Neural cell (in vitro differentiated cells): ENCODE measurements around the gene GGN. TPM values are rescaled to one million over a fixed set of nuclear protein-coding genes. Genes with fewer than 3 reads are reported as not detected.

Source experiments
- H2AFZ ChIP-seq: fragments of 200-600, 300-800 bp; sonication (generic), shearing (Covaris generic); 2 replicates; pipeline ENCODE4 v1.6.0; 2014; ENCODE audit warnings: low read depth, mild to moderate bottlenecking, antibody characterized with exemption, low read length, moderate library complexity
- H3F3A ChIP-seq: fragments of 200-600 bp; shearing (Covaris generic); 2 replicates; pipeline ENCODE4 v1.6.1; 2016; ENCODE audit warnings: mild to moderate bottlenecking, moderate library complexity, mixed read lengths, antibody characterized with exemption, low read length; ENCODE audit not compliant: insufficient read depth, poor library complexity, severe bottlenecking
- H3K27ac ChIP-seq: fragments of 200-600, 300-800 bp; sonication (generic), shearing (Covaris generic); 2 replicates; pipeline ENCODE4 v1.5.1; 2014; ENCODE audit warnings: mild to moderate bottlenecking, low read length, moderate library complexity
- H3K27me3 ChIP-seq: fragments of 300-800, 200-600 bp; sonication (generic), shearing (Covaris generic); 2 replicates; pipeline ENCODE4 v1.6.0; 2014; ENCODE audit warnings: mild to moderate bottlenecking, low read depth, low read length, moderate library complexity; ENCODE audit not compliant: insufficient read depth
- H3K36me3 ChIP-seq: fragments of 300-800, 200-600 bp; sonication (generic), shearing (Covaris generic); 2 replicates; pipeline ENCODE4 v1.5.1; 2014; ENCODE audit warnings: mild to moderate bottlenecking, antibody characterized with exemption, low read length, moderate library complexity; ENCODE audit not compliant: insufficient read depth
- H3K4me2 ChIP-seq: fragments of 300-800, 200-600 bp; sonication (generic), shearing (Covaris generic); 2 replicates; pipeline ENCODE4 v1.6.0; 2014; ENCODE audit warnings: mild to moderate bottlenecking, low read length
- H3K4me3 ChIP-seq: fragments of 300-800, 200-600 bp; sonication (generic), shearing (Covaris generic); 2 replicates; pipeline ENCODE4 v1.5.1; 2014; ENCODE audit warnings: mild to moderate bottlenecking, low read length, moderate library complexity
- H3K79me2 ChIP-seq: fragments of 200-600 bp; shearing (Covaris generic); replicated peaks from 2 replicates; pipeline ENCODE4 v1.6.0; 2014; ENCODE audit warnings: mild to moderate bottlenecking, low read length, moderate library complexity; ENCODE audit not compliant: insufficient read depth
- H3K9ac ChIP-seq: fragments of 300-800, 200-600 bp; sonication (generic), shearing (Covaris generic); 2 replicates; pipeline ENCODE4 v1.6.1; 2016; ENCODE audit warnings: mild to moderate bottlenecking, low read length, mixed read lengths
- H3K9me2 ChIP-seq: fragments of 200-600 bp; shearing (Covaris generic); 2 replicates; pipeline ENCODE4 v1.6.1; 2016; ENCODE audit warnings: mild to moderate bottlenecking, low read length, mixed read lengths; ENCODE audit not compliant: insufficient read depth
- H3K9me3 ChIP-seq: fragments of 200-600, 300-800 bp; sonication (generic), shearing (Covaris generic); 2 replicates; pipeline ENCODE4 v1.6.1; 2016; ENCODE audit warnings: mild to moderate bottlenecking, mixed run types, low read length, moderate library complexity, mixed read lengths
- H4K20me1 ChIP-seq: fragments of 200-600 bp; shearing (Covaris generic); 2 replicates; pipeline ENCODE4 v1.6.1; 2016; ENCODE audit warnings: mild to moderate bottlenecking, mixed run types; ENCODE audit not compliant: insufficient read depth
- CTCF ChIP-seq: fragments of 450-650 bp; IDR thresholded peaks from 2 replicates; pipeline ENCODE4 v1.5.1; 2014; ENCODE audit warnings: antibody characterized with exemption, mild to moderate bottlenecking, moderate library complexity; ENCODE audit not compliant: poor library complexity, severe bottlenecking
- EP300 ChIP-seq: fragments of 450-650 bp; conservative IDR thresholded peaks from 2 replicates; pipeline ENCODE4 v1.6.1; 2014; ENCODE audit warnings: antibody characterized with exemption, mild to moderate bottlenecking, moderate library complexity; ENCODE audit not compliant: poor library complexity, severe bottlenecking
- EZH2 ChIP-seq: fragments of 200-600, 300-800 bp; shearing (Covaris generic), sonication (generic); IDR thresholded peaks from 2 replicates; pipeline ENCODE4 v1.6.1; 2014; ENCODE audit warnings: antibody characterized with exemption, low read length, borderline replicate concordance, mild to moderate bottlenecking; ENCODE audit not compliant: insufficient read depth, poor library complexity, severe bottlenecking
- MXI1 ChIP-seq: fragments of 450-650 bp; conservative IDR thresholded peaks from 2 replicates; pipeline ENCODE4 v1.6.1; 2014; ENCODE audit warnings: antibody characterized with exemption, mild to moderate bottlenecking; ENCODE audit not compliant: poor library complexity, severe bottlenecking
- POLR2AphosphoS5 ChIP-seq: IDR thresholded peaks from 2 replicates; pipeline ENCODE4 v1.6.1; 2012
- RAD21 ChIP-seq: fragments of 450-650 bp; conservative IDR thresholded peaks from 2 replicates; pipeline ENCODE4 v1.6.1; 2014; ENCODE audit warnings: antibody characterized with exemption, mild to moderate bottlenecking, moderate library complexity
- REST ChIP-seq: IDR thresholded peaks from 2 replicates; pipeline ENCODE4 v1.6.1; 2012; ENCODE audit warnings: borderline replicate concordance
- SMC3 ChIP-seq: fragments of 450-650 bp; conservative IDR thresholded peaks from 2 replicates; pipeline ENCODE4 v1.6.1; 2014; ENCODE audit warnings: antibody characterized with exemption, mild to moderate bottlenecking, moderate library complexity; ENCODE audit not compliant: poor library complexity
- TAF1 ChIP-seq: IDR thresholded peaks from 2 replicates; pipeline ENCODE4 v1.6.1; 2012; ENCODE audit warnings: low read depth
- polyA plus RNA-seq: library from polyadenylated mRNA; depleted of rRNA; stranded (reverse); fragments of >200 nt; gene quantifications from 2 replicates; pipeline ENCODE4 v1.2.3, GENCODE V29; 2014

GGN gene
- polyA plus RNA-seq, 1 donor from 2014 or later = 0.21 TPM

- peaks cover 3% of the 10 kb centered on the region for H3F3A ChIP-seq
- no peaks in the 10 kb centered on the region for H4K20me1 ChIP-seq
- no peaks in the 10 kb centered on the region for H3K9me3 ChIP-seq
- H3K4me3 ChIP-seq = peak within 1 kb of the TSS; percentile 95
- H2AFZ ChIP-seq = peak within 1 kb of the TSS; percentile 56
- peak within 1 kb of the TSS; percentile 85 for H3K27ac ChIP-seq
- peak within 1 kb of the TSS; percentile 79 for H3K9ac ChIP-seq
- no peaks in the 10 kb centered on the region for H3K36me3 ChIP-seq
- no peaks in the 10 kb centered on the region for H3K27me3 ChIP-seq
- H3K9me2 ChIP-seq = no peaks in the 10 kb centered on the region
- H3K79me2 ChIP-seq = no peaks in the 10 kb centered on the region
- peak; percentile 87 for TF ChIP-seq SMC3
- peak; percentile 65 for TF ChIP-seq REST
- peak; percentile 19 for TF ChIP-seq EP300
- TF ChIP-seq EZH2 = no peak
- peak; percentile 82 for TF ChIP-seq TAF1
- peak; percentile 89 for TF ChIP-seq MXI1
- TF ChIP-seq CTCF = peak; percentile 99
- TF ChIP-seq POLR2AphosphoS5 = peak; percentile 61
- TF ChIP-seq RAD21 = peak; percentile 98
- H3K4me2 ChIP-seq = peak within 1 kb of the TSS; percentile 62
Measured at GRCh38 chr19:38402967-38403674, 15.3 kb upstream of the GGN start, which contains the start of gene FAM98C. Gene FAM98C, plus strand, starts transcription at chr19:38403093. Its CDS starts 61 bp downstream, at chr19:38403154.

GRCh38 chr19:38402623-38402966 lies 14.8 kb upstream of the GGN start:
- no peak overlapping the region for H3K4me2 ChIP-seq
- H3K9ac ChIP-seq = peak overlapping the region; percentile 67
- TF ChIP-seq EP300 = peak; percentile 32
- no peak for TF ChIP-seq CTCF
- no peak for TF ChIP-seq MXI1
- no peak for TF ChIP-seq RAD21
- no peak for TF ChIP-seq SMC3
- no peak for TF ChIP-seq REST
- TF ChIP-seq EZH2 = no peak
- peak; percentile 40 for TF ChIP-seq POLR2AphosphoS5
- no peak for TF ChIP-seq TAF1

More at GRCh38 chr19:38402623-38402966, 14.8 kb upstream of the GGN start:
- no peaks in the 10 kb centered on the region for H3K9me2 ChIP-seq
- no peaks in the 10 kb centered on the region for H3K27me3 ChIP-seq
- H3K79me2 ChIP-seq = no peaks in the 10 kb centered on the region
- peak overlapping the region; percentile 51 for H2AFZ ChIP-seq
- H4K20me1 ChIP-seq = no peaks in the 10 kb centered on the region
- peak overlapping the region; percentile 95 for H3K4me3 ChIP-seq
- peak overlapping the region; percentile 85 for H3K27ac ChIP-seq
- H3K36me3 ChIP-seq = no peaks in the 10 kb centered on the region
- H3K9me3 ChIP-seq = no peaks in the 10 kb centered on the region
- H3F3A ChIP-seq = peaks cover 3% of the 10 kb centered on the region
